ENCODE results near the gene HOXA3. TPM values are rescaled to one million over a fixed set of nuclear protein-coding genes. Genes with fewer than 3 reads are reported as not detected.

Gene HOXA3
- total and polyA plus RNA-seq, 10 of the 15 experiments (the other 5 are each of a cell fraction or from before 2014, with no cell fraction given): 0.05 TPM; not detected in 9

- no peak overlapping the region for H3K27ac ChIP-seq (ENCODE audit: control insufficient read depth, insufficient read depth)
- in situ Hi-C loops (cut with MboI): loop anchor here (25.0 kb wide), 1 partner anchor 1077 kb away; no protein-coding TSS in a partner anchor
- no peak overlapping the region for H3K4me3 ChIP-seq
- no peaks in the 10 kb centered on the region for H4K20me1 ChIP-seq (ENCODE audit: control insufficient read depth, insufficient read depth)
- no peak for FAIRE-seq
- intact Hi-C loops (cut with micrococcal nuclease; ENCODE audit: unreplicated experiment): loop anchor here (5.0 kb wide), 2 partner anchors 307 to 1272 kb away; no protein-coding TSS in a partner anchor
- POLR2A ChIA-PET: no interaction called here
- CTCF ChIA-PET: interaction anchor here (4.6 kb wide), 1 partner anchor 476 kb away, joined by 48 read pairs; no protein-coding TSS in a partner anchor
- SMC1A ChIA-PET (ENCODE audit: uncharacterized antibody, unreplicated experiment): no interaction called here
- RAD21 ChIA-PET (ENCODE audit: unreplicated experiment): interaction anchor here (0.7 kb wide), 1 partner anchor 655 kb away, joined by 3 read pairs; no protein-coding TSS in a partner anchor
- H3K4me1 ChIP-seq (ENCODE audit: control insufficient read depth, insufficient read depth, low read length): no peaks in the 10 kb centered on the region
- peaks cover 19 to 41% of the 10 kb centered on the region in 2 experiments for H3K27me3 ChIP-seq (replicated peaks in 1 of 2; ENCODE audit: control insufficient read depth in 2 of 2, insufficient read depth in 2 of 2, low read length in 1 of 2)
- H3K9ac ChIP-seq (ENCODE audit: control insufficient read depth, insufficient read depth, low read length): no peak overlapping the region
- H2AFZ ChIP-seq (ENCODE audit: control insufficient read depth, low read depth, low read length): no peak overlapping the region
- no peak overlapping the region for H3K4me2 ChIP-seq (ENCODE audit: control insufficient read depth, insufficient read depth)
- no TSS peak for BruUV-seq (replicated peaks)
- 37% methylated on average over 32 of the region's 47 CpGs for WGBS (ENCODE audit: insufficient coverage, insufficient replicate concordance, low lambda C conversion rate, missing lambda C conversion rate)
- no peaks in the 10 kb centered on the region; a peak in 1 of 4 replicates for H3K36me3 ChIP-seq (ENCODE audit: control insufficient read depth in 2 of 2, insufficient read depth in 2 of 2, low read length in 1 of 2)
- peaks cover 2% of the 10 kb centered on the region; the same call in 1 of the 3 replicates for H3K9me3 ChIP-seq (replicated peaks; ENCODE audit: control insufficient read depth, insufficient read depth, low read length)
- no peaks in the 10 kb centered on the region for H3K79me2 ChIP-seq (ENCODE audit: control insufficient read depth, insufficient read depth, low read length)
- TF ChIP-seq HDAC2 (IDR thresholded peaks at IDR 0.05): no peak
- no peak for TF ChIP-seq NFYA (IDR thresholded peaks at IDR 0.05; ENCODE audit: borderline replicate concordance, low read depth, low read length)
- TF ChIP-seq, protein P1, sequence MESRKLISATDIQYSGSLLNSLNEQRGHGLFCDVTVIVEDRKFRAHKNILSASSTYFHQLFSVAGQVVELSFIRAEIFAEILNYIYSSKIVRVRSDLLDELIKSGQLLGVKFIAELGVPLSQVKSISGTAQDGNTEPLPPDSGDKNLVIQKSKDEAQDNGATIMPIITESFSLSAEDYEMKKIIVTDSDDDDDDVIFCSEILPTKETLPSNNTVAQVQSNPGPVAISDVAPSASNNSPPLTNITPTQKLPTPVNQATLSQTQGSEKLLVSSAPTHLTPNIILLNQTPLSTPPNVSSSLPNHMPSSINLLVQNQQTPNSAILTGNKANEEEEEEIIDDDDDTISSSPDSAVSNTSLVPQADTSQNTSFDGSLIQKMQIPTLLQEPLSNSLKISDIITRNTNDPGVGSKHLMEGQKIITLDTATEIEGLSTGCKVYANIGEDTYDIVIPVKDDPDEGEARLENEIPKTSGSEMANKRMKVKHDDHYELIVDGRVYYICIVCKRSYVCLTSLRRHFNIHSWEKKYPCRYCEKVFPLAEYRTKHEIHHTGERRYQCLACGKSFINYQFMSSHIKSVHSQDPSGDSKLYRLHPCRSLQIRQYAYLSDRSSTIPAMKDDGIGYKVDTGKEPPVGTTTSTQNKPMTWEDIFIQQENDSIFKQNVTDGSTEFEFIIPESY (IDR thresholded peaks at IDR 0.05): no peak
- TF ChIP-seq, protein P2, sequence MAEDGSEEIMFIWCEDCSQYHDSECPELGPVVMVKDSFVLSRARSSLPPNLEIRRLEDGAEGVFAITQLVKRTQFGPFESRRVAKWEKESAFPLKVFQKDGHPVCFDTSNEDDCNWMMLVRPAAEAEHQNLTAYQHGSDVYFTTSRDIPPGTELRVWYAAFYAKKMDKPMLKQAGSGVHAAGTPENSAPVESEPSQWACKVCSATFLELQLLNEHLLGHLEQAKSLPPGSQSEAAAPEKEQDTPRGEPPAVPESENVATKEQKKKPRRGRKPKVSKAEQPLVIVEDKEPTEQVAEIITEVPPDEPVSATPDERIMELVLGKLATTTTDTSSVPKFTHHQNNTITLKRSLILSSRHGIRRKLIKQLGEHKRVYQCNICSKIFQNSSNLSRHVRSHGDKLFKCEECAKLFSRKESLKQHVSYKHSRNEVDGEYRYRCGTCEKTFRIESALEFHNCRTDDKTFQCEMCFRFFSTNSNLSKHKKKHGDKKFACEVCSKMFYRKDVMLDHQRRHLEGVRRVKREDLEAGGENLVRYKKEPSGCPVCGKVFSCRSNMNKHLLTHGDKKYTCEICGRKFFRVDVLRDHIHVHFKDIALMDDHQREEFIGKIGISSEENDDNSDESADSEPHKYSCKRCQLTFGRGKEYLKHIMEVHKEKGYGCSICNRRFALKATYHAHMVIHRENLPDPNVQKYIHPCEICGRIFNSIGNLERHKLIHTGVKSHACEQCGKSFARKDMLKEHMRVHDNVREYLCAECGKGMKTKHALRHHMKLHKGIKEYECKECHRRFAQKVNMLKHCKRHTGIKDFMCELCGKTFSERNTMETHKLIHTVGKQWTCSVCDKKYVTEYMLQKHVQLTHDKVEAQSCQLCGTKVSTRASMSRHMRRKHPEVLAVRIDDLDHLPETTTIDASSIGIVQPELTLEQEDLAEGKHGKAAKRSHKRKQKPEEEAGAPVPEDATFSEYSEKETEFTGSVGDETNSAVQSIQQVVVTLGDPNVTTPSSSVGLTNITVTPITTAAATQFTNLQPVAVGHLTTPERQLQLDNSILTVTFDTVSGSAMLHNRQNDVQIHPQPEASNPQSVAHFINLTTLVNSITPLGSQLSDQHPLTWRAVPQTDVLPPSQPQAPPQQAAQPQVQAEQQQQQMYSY (CRISPR knock-in tag; IDR thresholded peaks at IDR 0.05): no peak
- TF ChIP-seq BCL11A (IDR thresholded peaks at IDR 0.05; ENCODE audit: low read depth, low read length): no peak
- TF ChIP-seq, protein P3, sequence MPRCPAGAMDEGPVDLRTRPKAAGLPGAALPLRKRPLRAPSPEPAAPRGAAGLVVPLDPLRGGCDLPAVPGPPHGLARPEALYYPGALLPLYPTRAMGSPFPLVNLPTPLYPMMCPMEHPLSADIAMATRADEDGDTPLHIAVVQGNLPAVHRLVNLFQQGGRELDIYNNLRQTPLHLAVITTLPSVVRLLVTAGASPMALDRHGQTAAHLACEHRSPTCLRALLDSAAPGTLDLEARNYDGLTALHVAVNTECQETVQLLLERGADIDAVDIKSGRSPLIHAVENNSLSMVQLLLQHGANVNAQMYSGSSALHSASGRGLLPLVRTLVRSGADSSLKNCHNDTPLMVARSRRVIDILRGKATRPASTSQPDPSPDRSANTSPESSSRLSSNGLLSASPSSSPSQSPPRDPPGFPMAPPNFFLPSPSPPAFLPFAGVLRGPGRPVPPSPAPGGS (IDR thresholded peaks at IDR 0.05; ENCODE audit: borderline replicate concordance, insufficient read depth, low read depth, low read length, poor library complexity, severe bottlenecking): no peak
- TF ChIP-seq SIN3A (IDR thresholded peaks at IDR 0.05; ENCODE audit: low read depth, low read length): no peak
- TF ChIP-seq ATF7 (IDR thresholded peaks at IDR 0.05; ENCODE audit: low read depth): no peak
- no peak for TF ChIP-seq STAT3 (IDR thresholded peaks at IDR 0.05; ENCODE audit: low read depth, low read length)
- TF ChIP-seq WRNIP1 (IDR thresholded peaks at IDR 0.05; ENCODE audit: borderline replicate concordance, low read depth, low read length): no peak
- TF ChIP-seq DPF2 (IDR thresholded peaks at IDR 0.05): no peak
- no peak for TF ChIP-seq SUPT20H (IDR thresholded peaks at IDR 0.05; ENCODE audit: borderline replicate concordance, control insufficient read depth, low read depth, low read length)
- TF ChIP-seq MEF2B (IDR thresholded peaks at IDR 0.05; ENCODE audit: partially characterized antibody, poor library complexity, severe bottlenecking): no peak
- no peak for TF ChIP-seq KAT2A (conservative IDR thresholded peaks at IDR 0.05; ENCODE audit: control insufficient read depth, low read depth, low read length)
- no peak for TF ChIP-seq TARDBP (IDR thresholded peaks at IDR 0.05; ENCODE audit: borderline replicate concordance)
- DNase-seq (ENCODE audit: low read depth, low spot score): no peak
- no peak for ATAC-seq
These were observed 12.1 kb upstream of the HOXA3 start for GRCh38 chr7:27164367-27165088.

Measured in GM12878 (cell line).